Cerebellar cortex (tissue), 1 donor: ENCODE measurements around the gene SLC17A9.

Source experiments
- DNase-seq: peaks from one replicate; pipeline ENCODE4 v3.0.0-alpha.2; 2015; ENCODE audit warnings: low spot score

SLC17A9 gene

DNA sequence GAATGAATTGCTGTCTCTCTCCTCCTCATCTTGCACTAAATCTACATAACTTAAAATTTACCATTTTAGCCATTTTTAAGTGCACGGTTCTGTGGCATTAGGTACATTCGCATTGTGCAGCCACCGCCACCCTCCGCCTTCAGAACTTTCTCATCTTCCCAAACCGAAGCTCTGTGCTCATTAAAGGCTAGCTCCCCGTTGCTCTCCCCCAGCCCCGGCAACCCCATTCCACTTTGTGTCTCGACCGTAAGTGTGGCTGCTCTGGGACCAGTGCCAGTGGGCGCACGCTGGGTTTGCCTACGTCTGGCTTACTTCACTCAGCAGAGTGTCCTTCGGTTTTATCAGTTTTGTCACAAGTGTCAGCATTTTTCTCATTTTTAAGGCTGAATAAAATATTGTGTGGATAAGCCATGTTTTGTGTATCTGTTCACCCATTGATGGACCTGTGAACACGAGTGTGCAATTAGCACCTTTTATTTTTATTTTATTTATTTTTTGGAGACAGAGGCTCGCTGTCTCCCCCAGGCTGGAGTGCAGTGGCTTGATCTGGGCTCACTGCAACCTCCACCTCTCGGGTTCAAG lies 16.8 kb downstream of the SLC17A9 start:
- no peak for DNase-seq

DNA sequence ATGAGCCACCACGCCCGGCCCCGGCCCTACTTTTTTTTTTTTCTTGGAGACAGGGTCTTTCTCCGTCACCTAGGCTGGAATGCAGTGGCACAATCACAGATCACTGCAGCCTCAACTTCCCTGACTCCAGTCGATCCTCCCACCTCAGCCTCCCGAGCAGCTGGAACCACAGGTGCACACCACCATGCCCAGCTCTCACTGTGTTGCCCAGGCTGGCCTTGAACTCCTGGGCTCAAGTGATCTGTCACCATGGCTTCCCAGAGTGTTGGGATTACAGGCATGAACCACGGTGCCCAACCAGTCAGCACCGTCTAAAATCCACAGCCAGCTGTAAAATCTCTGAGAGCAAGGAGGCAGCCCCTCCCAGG lies 17.4 kb downstream of the SLC17A9 start:
- DNase-seq: no peak

DNA sequence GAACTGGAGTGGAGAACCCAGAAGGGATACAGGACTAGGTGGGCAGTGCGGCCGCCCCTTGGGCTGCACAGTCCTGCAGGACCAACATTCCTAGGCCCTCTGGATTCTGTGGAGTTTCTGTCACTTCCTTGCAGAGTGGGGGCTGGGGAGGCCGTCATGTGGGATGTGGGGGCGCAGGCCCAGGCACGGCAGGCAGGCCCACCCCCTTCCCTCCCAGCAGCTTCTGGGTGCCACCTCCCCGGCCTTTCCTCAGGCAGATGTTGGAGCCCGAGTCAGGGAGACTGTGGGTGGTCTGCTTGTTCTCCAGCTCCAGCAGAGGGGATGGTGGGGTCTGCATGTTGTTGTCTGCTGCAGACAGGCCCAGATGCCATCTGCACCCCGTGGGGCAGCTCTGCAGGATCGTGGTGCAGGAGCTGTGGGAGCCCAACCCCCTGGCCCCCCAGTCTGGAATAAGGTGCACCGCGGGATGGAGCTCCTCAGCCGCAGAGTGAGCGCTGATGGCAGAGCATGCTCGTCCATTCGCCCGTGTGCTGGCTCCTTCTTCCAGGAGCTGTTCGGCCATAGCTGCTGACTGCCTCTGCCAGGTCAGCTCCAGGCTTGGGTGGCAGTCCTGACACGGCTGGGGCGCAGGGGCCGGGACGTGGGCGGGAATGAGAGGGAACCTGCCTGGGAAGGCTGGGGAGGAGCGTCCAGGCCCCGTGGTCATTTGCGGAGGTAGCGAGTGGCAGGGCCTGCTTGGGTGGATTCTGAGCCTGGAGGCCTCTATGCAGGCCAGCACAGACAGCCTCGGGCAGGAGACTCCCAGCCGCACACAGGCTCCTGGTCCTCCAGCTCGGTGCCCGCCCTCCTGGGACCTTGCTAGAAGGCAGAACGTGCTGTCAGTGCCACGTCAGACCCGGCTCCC lies 18.1 kb downstream of the SLC17A9 start:
- no peak for DNase-seq

DNA sequence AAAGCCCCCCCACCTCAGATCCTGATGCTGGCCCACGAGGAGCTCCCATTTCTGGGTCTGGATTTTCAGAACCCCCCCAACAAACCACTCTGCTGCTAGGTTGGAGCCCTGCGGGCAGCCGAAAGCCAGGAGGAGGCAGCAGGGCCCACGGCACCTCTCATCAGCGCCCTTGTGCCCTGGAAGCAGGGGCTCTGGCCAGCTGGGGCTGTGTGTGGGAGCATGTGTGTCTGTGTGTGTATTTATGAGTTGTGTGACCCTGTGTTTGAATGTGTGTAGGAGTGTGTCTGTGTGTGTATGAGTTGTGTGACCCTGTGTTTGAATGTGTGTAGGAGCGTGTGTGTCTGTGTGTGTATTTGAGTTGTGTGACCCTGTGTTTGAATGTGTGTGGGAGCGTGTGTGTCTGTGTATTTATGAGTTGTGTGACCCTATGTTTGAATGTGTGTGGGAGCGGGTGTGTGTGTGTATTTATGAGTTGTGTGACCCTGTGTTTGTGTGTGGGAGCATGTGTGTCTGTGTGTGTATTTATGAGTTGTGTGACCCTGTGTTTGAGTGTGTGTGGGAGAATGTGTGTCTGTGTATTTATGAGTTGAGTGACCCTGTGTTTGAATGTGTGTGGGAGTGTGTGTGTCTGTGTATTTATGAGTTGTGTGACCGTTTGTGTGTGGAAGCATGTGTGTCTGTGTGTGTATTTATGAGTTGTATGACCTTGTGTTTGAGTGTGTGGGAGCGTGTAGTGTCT lies 18.9 kb downstream of the SLC17A9 start:
- DNase-seq: no peak

DNA sequence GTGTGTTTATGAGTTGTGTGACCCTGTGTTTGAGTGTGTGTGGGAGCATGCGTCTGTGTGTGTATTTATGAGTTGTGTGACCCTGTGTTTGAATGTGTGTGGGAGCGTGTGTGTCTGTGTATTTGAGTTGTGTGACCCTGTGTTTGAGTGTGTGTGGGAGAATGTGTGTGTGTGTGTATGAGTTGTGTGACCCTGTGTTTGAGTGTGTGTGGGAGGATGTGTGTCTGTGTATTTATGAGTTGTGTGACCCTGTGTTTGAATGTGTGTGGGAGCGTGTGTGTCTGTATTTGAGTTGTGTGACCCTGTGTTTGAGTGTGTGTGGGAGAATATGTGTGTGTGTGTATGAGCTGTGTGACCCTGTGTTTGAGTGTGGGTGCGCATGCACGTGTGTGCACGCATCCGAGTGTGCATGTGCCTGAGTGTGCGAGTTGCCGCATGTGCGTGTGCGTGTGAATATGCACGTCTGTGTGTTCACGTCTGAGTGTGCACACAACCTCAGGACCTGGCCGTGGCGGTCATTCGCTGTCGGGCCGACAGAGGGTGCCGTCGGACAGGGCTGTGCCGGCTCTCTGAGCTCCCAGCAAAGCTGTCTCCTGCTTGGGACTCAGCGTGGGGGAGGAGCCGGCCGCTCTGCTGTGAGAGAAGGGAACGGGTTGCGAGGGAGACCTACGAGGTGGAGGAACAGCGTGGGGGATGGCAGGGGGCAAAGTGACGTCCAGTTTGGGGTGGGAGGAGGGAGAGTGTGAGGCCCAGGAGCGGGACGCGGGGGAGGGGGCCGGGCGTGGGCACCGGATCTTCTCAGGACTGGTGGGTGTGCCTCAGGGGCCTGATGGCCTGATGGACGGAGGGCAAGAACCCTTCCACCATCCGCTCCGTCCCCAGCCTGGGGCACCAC lies 19.7 kb downstream of the SLC17A9 start:
- DNase-seq: peak; percentile 78

DNA sequence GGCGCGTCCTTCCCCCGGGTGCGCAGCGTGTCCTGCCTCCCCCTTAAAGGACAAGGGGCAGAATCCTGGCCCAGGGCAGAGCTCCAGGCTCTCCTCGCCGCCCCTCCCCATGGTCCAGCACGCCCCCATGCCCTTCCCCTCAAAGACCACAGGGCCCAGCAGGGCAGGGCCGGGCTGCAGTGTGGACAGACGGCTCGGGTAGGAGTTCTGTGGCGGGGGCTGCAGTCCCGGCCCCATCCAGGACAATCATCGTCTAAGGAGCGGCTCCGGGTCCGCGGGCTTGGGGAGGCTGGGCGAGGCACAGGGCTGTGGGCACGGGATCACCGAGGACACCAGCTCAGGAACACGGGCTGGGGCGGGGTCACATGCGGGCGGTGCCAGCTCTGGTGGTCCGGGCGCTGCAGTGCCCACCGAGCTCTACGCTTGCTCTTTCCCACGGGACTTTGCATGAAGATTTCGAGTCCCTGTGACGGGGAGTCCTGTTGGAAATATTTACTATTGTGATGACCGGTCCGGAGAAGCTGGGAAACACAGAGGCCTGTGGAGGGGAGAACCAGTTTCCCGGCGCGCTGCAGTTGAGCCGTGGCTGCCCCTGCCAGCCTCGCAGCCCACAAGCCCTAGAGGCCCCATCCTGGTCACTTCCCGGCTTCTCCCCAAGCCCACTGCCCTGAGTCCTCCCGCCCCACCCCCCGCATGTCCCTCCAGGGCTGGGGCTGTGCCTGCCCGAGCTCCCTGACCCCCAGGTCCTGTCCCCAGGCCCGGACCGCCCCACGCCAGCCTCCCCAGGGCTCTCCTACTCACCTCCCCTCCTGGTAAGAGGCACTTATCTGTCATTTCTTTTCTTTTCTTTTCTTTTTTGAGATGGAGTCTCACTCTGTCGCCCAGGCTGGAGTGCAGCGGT lies 20.6 kb downstream of the SLC17A9 start:
- DNase-seq: no peak

DNA sequence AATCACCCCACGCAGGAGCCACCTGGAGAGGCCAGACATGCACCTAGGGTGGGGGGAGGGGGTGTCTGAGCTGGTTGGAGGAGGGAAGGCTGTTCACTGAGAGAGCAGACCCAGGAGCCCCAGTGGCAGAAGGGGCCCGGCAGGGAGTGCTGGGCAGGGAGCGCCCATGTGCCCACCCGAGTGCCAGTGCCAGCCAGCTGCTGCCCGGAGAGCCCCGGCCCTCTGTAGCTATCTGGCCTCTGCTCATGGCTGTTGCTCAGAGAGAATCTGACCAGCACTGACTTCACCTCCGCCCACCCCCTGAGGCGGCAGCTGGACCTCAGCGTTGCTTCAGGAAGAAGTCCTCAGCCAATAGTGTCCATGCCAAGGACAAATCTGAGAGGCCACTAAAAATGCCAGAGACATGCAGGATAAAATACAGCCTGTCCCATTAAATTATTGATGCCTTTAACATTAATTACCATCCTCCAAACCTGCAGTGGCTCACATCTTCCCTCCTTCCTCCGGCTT lies 22.8 kb downstream of the SLC17A9 start:
- DNase-seq: peak; percentile 63

DNA sequence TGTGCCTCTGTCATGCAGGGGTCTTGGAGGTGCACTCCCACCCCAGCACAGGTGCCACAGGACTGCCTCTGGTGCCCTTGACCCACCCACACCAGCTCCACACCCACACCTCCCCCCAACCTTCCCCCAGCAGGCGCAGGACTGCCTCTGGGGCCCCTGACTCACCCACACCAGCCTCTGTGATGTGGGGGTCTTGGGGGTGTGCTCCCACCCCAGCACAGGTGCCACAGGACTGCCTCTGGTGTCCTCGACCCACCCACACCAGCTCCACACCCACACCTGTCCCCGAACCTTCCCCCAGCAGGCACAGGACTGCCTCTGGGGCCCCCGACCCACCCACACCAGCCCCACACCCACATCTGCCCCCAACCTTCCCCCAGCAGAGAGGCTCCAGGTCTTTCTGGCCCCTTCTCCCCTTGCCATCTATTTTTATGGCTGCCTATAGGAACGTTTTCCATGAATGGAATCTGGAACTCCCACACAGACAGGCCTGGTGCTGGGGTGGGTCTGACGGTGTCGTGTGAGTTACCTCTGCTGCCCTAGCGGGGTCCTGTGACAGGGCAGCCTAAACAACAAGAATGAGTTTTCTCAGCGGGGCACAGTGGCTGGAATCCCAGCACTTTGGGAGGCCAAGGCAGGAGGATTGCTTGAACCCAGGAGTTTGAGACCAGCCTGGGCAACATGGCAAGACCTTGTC lies 23.5 kb downstream of the SLC17A9 start:
- no peak for DNase-seq

DNA sequence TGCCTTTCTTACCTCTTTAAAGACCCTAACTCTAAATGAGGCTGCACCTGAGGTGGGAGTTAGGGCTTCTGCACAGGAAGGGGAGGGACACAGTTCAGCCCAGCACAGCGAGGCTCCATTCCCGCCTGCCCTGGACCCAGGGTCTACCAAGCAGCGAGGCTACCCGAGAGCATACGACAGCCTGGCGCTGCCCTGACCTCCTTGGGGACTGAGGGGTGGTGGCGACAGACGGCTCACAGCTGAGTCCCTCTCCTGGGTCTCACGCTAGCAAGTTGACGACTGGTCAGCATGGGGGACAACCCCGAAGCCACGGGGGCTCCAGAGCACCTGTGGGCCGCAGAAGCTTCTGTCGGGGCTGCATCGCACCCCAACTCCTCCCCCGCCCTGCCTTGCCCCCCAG lies 24.4 kb downstream of the SLC17A9 start:
- no peak for DNase-seq

DNA sequence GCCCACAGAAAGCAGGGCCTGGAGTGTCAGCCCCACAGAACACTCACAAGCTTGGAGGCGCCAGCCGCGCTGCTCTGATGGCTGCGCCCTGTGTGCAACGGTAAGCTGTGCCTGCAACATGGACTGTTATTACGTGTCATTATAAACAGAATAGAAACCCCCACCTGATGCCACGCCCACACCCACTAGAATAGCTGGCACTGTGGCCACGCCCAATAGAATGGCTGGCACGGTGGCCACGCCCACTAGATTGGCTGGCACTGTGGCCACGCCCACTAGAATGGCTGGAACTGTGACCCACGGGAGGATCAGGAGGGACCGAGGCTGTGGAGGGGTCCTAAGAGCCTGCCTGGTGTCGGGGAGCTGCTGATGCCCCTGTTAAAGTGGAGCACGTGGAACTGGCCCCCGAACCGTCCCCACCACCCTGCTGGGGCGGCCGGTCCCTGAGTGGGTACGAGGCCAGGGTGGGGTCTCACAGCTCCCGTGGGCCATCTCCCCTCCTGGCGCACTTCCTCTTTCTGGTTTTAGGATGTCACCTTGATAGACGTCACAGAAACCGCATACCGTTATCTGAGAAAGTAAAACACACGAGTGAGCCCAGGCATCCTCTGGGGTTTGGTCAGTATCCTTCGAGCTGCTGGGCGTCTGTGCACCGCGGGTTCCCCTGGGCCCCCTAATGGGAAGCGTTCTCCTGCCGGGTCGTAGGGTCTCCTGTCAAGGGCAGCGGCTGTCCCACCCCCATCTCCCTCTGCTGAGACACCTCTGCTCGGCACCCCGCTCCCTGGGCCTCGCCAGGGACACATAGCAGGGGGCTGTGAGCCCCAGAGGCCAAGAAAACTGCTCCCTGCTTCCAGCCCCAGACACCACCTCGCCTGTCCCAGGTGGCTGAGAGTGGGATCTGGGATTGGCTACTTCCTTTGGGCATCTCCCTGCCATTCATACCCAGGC lies 25.4 kb downstream of the SLC17A9 start:
- no peak for DNase-seq

DNA sequence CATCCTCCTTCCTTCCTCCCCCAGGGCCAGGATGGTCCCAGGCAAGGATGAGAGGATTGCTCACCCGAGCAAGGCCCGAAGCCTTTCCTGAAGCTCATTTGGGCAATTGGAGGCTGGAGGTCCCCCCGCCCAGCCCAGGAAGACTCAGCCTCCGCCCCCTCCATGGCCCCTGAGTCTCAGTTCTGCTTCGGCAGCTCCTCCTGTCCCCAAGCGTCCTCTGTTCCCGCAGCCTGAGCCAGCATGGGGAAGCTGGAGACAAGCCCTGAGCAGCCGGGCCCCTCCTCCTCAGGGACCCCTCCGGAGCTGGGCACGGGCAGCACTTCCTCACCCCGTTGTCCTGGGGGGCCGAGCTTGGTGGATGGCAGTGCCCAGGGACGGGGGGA lies 26.0 kb downstream of the SLC17A9 start:
- no peak for DNase-seq

DNA sequence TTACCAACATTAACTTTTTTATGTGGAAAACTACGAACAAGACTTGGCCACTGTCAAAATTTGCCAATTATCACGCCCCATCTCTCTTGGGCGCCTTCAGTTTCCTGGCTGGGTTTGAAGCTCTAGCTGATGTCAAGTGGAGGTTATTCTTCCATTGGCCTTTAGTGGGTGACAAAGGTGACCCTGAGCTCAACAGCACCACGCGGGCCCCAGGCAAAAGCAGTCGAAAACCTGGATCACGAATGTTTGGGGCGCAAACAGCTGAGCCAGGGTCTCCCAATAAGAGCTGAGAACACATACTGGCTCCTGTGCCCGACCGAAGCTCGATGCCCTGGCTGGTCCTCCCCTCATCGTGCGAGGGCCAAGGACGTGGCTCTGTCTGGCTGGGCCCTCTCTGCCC lies 26.8 kb downstream of the SLC17A9 start:
- DNase-seq: no peak

DNA sequence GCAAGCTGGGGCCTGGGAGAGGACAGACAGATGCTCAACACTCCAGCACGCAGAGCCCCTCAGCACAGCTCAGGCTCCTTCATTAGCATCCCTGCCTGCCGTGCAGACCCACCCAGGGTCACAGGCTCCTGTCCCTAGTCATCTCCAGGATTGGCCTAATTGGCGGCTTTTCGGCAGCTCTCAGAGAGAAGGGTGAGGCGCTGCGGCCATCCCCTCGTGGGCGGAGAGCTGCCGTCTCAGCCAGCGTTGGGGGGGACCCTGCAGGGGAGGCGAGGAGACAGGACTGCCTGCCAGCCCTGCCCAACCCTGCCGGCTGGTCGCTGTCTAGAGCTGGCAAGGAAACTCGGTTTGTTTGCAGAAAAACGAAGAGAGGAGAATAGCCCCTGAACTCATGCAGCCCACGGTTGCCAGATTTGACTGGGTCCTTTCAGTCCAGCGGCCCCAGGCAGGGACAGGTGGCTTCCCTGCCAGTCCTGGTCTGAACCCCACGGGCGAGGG lies 27.4 kb downstream of the SLC17A9 start:
- peak; percentile 22 for DNase-seq

DNA sequence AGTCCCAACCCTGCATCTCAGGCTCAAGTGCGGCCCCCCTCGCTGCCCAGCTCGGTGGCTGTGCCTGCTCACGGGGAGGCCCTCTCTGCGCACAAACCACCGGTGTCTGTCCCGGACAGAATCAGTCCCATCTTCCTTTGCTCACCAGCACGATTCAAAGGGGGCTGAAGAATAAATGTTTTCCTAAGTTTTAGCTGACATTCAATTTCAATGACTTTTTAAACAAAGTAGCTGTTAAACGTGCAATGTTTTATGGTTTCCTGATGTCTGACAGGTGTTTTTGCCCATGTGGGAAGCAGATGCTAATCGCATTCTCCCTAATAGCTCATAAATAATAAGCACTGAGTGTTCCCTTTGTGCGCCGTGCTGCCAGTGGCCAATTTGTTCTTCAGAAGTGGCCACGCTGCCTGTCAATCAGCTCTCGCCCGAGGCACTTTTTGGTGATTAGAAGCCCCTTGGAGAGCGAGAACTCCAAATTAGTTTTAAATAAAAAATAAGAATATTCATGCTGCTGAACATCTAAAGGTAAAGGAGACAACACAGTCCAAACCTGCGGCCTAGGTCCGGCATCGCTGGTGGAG lies 28.0 kb downstream of the SLC17A9 start:
- DNase-seq: no peak

DNA sequence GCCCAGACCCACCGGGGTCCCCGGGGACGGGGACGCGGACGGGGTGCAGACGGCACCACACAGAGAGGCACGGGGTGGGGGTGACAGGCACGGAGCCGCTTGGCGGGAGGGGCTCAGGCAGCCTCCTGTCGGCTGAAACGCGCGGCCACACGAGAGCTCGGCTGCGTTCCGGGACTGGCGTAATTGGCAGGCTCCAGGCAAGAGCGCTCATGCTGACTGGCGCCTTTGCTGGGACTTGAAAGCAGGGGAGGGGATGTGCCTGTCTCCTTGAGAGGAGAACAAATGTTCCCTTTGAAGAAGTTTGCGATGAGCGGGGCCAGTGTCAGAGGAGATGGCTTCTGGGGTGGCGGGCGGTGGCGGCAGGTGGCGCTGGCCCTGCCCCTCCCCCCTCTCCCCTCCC lies 28.5 kb downstream of the SLC17A9 start:
- DNase-seq: peak; percentile 22

DNA sequence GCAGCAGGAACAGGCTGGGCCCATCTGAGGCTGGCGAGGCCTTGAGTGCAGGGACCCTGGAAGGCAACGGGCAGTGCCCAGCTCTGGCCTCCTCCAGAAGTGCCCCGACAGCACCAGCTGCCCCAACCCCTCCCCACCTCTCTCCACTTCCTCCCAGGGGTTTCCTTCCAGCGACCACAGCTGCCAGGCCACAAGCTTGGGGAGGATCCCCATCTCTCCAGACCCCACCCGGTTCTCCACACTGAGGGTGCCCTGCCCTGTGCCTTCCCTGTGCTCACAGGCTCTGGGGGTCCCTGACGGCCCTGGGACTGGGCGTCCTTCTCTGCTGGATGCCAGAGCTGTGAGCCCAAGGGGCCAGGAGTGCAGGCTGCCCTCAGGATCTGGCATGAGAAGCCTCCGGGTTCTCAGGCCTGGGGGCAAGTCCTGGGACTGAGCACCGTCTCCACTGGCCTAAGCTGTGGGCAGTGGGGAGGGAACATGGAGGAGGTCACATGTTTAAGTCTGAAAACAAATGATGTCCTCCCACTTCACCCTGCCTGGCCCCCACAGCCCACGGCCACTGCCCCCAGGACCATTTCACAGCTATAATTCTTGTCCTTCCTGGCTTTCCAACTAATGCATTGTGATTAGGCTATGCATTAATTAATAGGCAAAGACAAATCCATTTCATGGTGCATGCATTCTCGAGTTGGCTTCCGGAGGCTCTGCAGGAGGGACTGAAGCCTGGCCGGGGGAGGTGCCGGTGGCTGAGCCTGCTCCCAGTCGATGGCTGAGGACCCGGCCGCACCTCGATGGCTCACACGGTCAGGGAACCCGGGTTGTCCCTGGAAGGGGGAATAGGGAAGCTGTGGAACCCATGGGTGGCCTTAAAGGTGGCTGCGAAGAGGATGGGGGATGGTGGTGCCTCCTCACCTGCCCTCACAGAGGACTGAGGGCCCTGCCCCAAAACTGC lies 29.9 kb downstream of the SLC17A9 start:
- no peak for DNase-seq

DNA sequence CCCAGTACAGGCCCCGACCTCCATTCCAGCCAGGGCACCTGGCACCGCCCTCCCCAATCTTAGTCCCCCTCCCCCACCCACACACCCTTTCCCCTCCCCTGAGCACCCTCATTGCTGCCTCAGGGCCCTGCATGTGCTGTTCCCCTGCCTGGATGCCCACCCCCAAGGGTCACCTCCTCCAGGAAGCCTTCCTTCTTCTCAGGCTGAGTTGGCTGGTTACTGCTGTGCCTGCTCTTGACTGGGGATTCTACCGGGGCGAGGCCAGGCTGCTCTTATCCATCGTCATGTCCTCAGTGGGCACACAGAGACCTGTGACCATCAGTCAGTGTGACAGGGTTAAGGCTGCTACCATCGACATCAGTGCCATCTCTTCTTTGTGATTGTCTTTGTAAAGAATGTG lies 30.7 kb downstream of the SLC17A9 start:
- no peak for DNase-seq
